Common myeloid progenitor, CD34-positive (primary cell): ENCODE data around the gene PER1.
"Not testable (repeated sequence)": the region's sequence is repeated elsewhere in the genome, so short reads cannot be mapped to it uniquely, and the experiment has no call there.

ENCODE experiments used
- CTCF ChIA-PET: fragments of 350-600 bp; sonication (Branson Sonifier 250); formaldehyde crosslinking; loops from one replicate; lab custom pipeline; 2021; ENCODE audit warnings: antibody characterized with exemption; lab: Charles Lee
- POLR2A ChIA-PET: fragments of 350-600 bp; sonication (Branson Sonifier 250); formaldehyde crosslinking; loops from one replicate; lab custom pipeline; 2021; ENCODE audit warnings: antibody characterized with exemption; lab: Charles Lee
- DNase-seq, 3 donors: peaks; one replicate each; pipeline versions ENCODE4 v3.0.0 to v3.0.0-alpha.2; 2013
- H3K27ac ChIP-seq, 2 experiments: 1 replicate in 1 of 2; 2 replicates in 1 of 2; pipeline ENCODE4 v1.7.0; 2013; ENCODE audit warnings: inconsistent platforms in 2 of 2, low read length in 2 of 2, mild to moderate bottlenecking in 2 of 2, low read depth in 1 of 2, moderate library complexity in 1 of 2; ENCODE audit not compliant: severe bottlenecking in 2 of 2, insufficient read depth in 1 of 2, poor library complexity in 1 of 2
- H3K27me3 ChIP-seq, 5 experiments: replicated peaks in 2 of 5; 1 replicate in 3 of 5; 2 replicates in 2 of 5; pipeline versions ENCODE4 v1.6.1 to v1.7.0; 2013; ENCODE audit warnings: low read length in 4 of 5, mild to moderate bottlenecking in 2 of 5, moderate library complexity in 2 of 5, inconsistent platforms in 1 of 5; ENCODE audit not compliant: insufficient read depth in 5 of 5, control insufficient read depth in 4 of 5
- H3K36me3 ChIP-seq, 4 experiments: 1 replicate in 2 of 4; 2 replicates in 2 of 4; pipeline versions ENCODE4 v1.6.1 to v1.7.0; 2013; ENCODE audit warnings: low read length in 3 of 4, control low read depth in 1 of 4, mild to moderate bottlenecking in 1 of 4; ENCODE audit not compliant: control insufficient read depth in 4 of 4, insufficient read depth in 4 of 4
- H3K4me1 ChIP-seq, 4 experiments: 1 replicate in 3 of 4; 2 replicates in 1 of 4; pipeline versions ENCODE4 v1.6.1 to v1.7.1; 2013; ENCODE audit warnings: low read length in 3 of 4, mild to moderate bottlenecking in 3 of 4, control low read depth in 1 of 4, inconsistent platforms in 1 of 4, moderate library complexity in 1 of 4; ENCODE audit not compliant: control insufficient read depth in 4 of 4, insufficient read depth in 4 of 4; ENCODE audit errors: control extremely low read depth in 1 of 4
- H3K4me3 ChIP-seq, 7 experiments: 1 replicate in 4 of 7; 2 replicates in 3 of 7; pipeline versions ENCODE4 v1.5.1 to v1.7.0; 2013; ENCODE audit warnings: mild to moderate bottlenecking in 7 of 7, low read length in 6 of 7, moderate library complexity in 6 of 7, inconsistent platforms in 2 of 7, low read depth in 2 of 7, control low read depth in 1 of 7; ENCODE audit not compliant: insufficient read depth in 4 of 7, control insufficient read depth in 1 of 7; ENCODE audit errors: extremely low read depth in 1 of 7
- H3K9me3 ChIP-seq, 5 experiments: 1 replicate in 4 of 5; 2 replicates in 1 of 5; pipeline versions ENCODE4 v1.6.1 to v1.7.1; 2013; ENCODE audit warnings: low read length in 4 of 5, mild to moderate bottlenecking in 2 of 5, inconsistent platforms in 1 of 5, low read depth in 1 of 5, moderate library complexity in 1 of 5; ENCODE audit not compliant: control insufficient read depth in 4 of 5, insufficient read depth in 2 of 5; ENCODE audit errors: control extremely low read depth in 1 of 5
- WGBS: methylation state at CpG from one replicate; pipeline ENCODE4 v1.1.5; 2013; ENCODE audit not compliant: insufficient coverage; 5-methylcytosine and 5-hydroxymethylcytosine counted together

The PER1 gene

GRCh38 chr17:8176998-8177731, 25.0 kb upstream of the PER1 start:
- Histone ChIP-seq H3K4me1 (peaks cover 8 to 42% (median 33%) of the 10 kb centered on the region in 4 experiments), H3K36me3 (no peaks in the 10 kb centered on the region), H3K4me3 (peak overlapping the region in 5 of 7 experiments; percentile 67 to 89 (median 79)), H3K27me3 (no peaks in the 10 kb centered on the region), H3K9me3 (no peaks in the 10 kb centered on the region), H3K27ac (peak overlapping the region in 1 of 2 experiments; percentile 81)
- no peak for DNase-seq
- POLR2A ChIA-PET = interaction anchor here (0.8 to 1.2 kb wide), 4 partner anchors 9 to 46 kb away, joined by 3 to 5 read pairs (median 4); no protein-coding TSS in a partner anchor
- CTCF ChIA-PET = interaction anchor here (1.0 to 1.5 kb wide), 2 partner anchors 16 to 46 kb away, joined by 3 to 4 read pairs; no protein-coding TSS in a partner anchor
- 95% methylated on average over 12 of the region's 19 CpGs for WGBS

DNA sequence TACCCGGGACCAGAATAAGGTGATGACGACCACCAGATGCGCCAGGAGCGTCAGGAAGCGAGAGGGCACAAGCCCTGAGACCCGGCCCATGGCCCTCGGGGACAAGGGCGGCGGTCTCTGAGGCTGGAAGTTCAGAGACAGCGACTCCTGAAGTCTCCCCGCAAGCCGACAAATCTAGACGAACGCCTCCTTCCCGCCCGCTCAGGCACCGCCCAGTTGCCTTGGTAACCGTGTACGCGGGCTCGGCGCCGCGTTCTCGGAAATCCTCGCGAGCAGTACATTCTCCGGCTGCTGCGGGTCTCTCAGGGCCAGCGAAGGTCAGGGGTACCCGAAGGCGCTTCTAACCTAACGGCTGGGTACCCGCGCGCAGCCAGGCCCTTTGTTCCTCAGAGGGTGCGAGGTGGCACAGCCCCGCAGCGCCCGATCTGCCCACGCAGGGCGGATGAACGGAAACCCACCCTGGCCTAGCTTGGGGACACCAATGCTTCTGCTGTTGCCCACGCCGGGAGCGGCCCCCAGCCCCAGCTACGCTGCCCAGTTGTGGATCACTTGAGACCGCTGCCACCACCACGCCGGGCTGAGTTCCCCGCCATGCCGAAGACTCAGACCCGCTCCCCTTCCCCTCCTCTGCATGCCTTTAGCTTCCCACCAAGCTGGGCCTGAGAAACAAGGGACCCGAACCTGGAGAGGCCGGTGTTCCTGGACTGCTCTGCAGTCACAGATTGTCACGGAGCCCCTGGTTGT, 24.2 kb upstream of the PER1 start, which contains the start of gene TMEM107:
Gene TMEM107, minus strand, starts transcription at position 184 of the 744 bp plus-strand sequence. Its CDS starts 94 bp downstream, at position 90.
- 3% methylated on average over 56 of the region's 56 CpGs for WGBS
- Histone ChIP-seq H3K9me3 (no peaks in the 10 kb centered on the region), H3K27ac (peak within 1 kb of the TSS; percentile 61 to 81), H3K4me1 (peaks cover 8 to 47% (median 33%) of the 10 kb centered on the region in 4 experiments), H3K27me3 (no peaks in the 10 kb centered on the region), H3K36me3 (no peaks in the 10 kb centered on the region), H3K4me3 (peak within 1 kb of the TSS; percentile 41 to 89 (median 76))
- ChIA-PET POLR2A (interaction anchor here (0.8 to 1.2 kb wide), 4 partner anchors 10 to 47 kb away, joined by 3 to 5 read pairs (median 4); no protein-coding TSS in a partner anchor), CTCF (interaction anchor here (1.0 to 1.5 kb wide), 2 partner anchors 15 to 47 kb away, joined by 3 to 4 read pairs; no protein-coding TSS in a partner anchor)
- peak; percentile 81 to 83 (median 82) for DNase-seq

DNA sequence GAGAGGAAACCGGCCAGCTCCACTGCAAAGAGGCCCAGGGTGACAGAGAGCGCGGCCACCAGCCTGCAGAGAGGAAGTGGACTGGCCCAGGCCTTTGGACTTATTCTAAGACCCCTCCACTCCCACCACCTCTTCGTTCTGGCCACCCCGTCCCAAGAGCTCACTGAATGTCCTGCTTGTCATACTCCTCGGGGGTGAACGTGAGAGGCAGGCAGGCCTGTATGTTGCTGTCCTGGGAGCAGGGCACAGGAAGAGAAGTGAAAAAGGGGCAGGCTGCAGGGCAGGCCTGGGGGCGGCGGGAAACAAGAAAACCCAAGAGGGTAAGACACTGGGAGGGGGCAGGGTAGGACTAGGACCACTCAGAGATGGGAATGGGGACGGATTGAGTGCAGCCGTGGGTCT, 23.6 kb upstream of the PER1 start:
- H3K4me1 ChIP-seq = peaks cover 8 to 47% (median 33%) of the 10 kb centered on the region in 4 experiments
- POLR2A ChIA-PET = interaction anchor here (0.9 to 1.2 kb wide), 3 partner anchors 10 to 47 kb away, joined by 3 to 5 read pairs (median 3); no protein-coding TSS in a partner anchor
- H3K27ac ChIP-seq = peak overlapping the region; percentile 33 to 81
- CTCF ChIA-PET = no interaction called here
- no peaks in the 10 kb centered on the region for H3K36me3 ChIP-seq
- H3K4me3 ChIP-seq = peak overlapping the region; percentile 41 to 89 (median 76)
- H3K27me3 ChIP-seq = no peaks in the 10 kb centered on the region
- no peak for DNase-seq
- WGBS = 18% methylated on average over 10 of the region's 11 CpGs
- no peaks in the 10 kb centered on the region for H3K9me3 ChIP-seq

DNA sequence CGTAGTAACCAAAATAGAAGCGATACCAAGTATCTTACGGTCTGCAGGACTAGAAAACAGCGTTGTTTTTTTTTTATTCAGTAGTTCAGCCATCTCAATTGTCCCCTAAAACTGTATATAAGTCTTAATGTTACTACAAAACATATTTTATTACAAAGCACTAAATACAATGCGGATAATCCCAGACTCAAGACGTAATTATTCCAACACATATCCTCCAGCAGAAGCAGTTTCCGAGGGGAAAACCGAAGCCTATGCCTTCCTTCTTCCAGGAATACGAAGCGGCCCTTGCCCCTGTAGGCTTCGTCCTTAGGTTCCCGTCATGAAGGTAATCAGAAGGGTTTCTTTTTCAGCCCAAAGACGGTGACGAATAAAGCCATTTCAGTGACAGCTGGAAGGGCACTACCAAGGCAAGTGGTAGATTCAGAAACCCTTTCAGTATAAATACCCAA, 21.7 kb upstream of the PER1 start:
- POLR2A ChIA-PET = interaction anchor here (0.6 to 2.6 kb wide), 26 partner anchors 8 to 837 kb away, joined by 3 to 47 read pairs (median 4); partner anchors contain the start of genes BORCS6, CNTROB, CTC1 and HES7

GRCh38 chr17:8173056-8173870, 21.1 kb upstream of the PER1 start:
- Histone ChIP-seq H3K27me3 (no peaks in the 10 kb centered on the region), H3K9me3 (no peaks in the 10 kb centered on the region), H3K36me3 (no peaks in the 10 kb centered on the region), H3K4me3 (peak overlapping the region in 6 of 7 experiments; percentile 63 to 97 (median 70)), H3K27ac (peak overlapping the region; percentile 100), H3K4me1 (peaks cover 8 to 47% (median 33%) of the 10 kb centered on the region in 4 experiments)
- 0% methylated on average over 15 of the region's 23 CpGs for WGBS
- ChIA-PET POLR2A (interaction anchor here (0.6 to 2.6 kb wide), 31 partner anchors 8 to 836 kb away, joined by 3 to 47 read pairs (median 4); partner anchors contain the start of genes BORCS6, CNTROB, CTC1 and HES7), CTCF (interaction anchor here (1.0 to 1.8 kb wide), 8 partner anchors 9 to 113 kb away, joined by 3 to 8 read pairs (median 4); no protein-coding TSS in a partner anchor)
- peak; percentile 96 to 98 (median 97) for DNase-seq

More for the DNA sequence above, 21.7 kb upstream of the PER1 start:
- H3K36me3 ChIP-seq = no peaks in the 10 kb centered on the region
- H3K27ac ChIP-seq = peak overlapping the region; percentile 100
- no peaks in the 10 kb centered on the region for H3K9me3 ChIP-seq
- no peak for DNase-seq
- H3K4me3 ChIP-seq = peak overlapping the region in 6 of 7 experiments; percentile 63 to 97 (median 70)
- H3K4me1 ChIP-seq = peaks cover 8 to 47% (median 33%) of the 10 kb centered on the region in 4 experiments
- H3K27me3 ChIP-seq = no peaks in the 10 kb centered on the region
- CTCF ChIA-PET = interaction anchor here (1.0 to 1.8 kb wide), 8 partner anchors 8 to 113 kb away, joined by 3 to 8 read pairs (median 4); no protein-coding TSS in a partner anchor
- WGBS = 18% methylated on average over 7 of the region's 14 CpGs

DNA sequence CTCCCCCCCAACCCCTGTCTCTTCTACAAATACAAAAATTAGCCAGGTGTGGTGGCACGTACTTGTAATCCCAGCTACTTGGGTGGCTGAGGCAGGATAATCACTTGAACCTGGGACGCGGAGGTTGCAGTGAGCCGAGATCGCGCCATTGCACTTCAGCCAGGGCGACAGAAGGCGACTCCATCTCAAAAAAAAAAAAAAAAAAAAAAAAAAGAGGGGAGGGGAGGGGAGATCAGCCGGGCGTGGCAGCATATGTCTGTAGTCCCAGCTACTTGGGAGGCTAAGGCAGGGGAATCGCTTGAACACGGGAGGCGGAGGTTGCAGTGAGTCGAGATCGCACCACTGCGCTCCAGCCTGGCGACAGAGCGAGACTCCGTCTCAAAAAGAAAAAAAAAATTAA, 18.0 kb upstream of the PER1 start:
- H3K9me3 ChIP-seq, DNase-seq, POLR2A ChIA-PET, H3K36me3 ChIP-seq, H3K4me3 ChIP-seq, H3K27me3 ChIP-seq, H3K27ac ChIP-seq: not testable (repeated sequence)
- WGBS = 98% methylated on average over 6 of the region's 19 CpGs
- peaks cover 6 to 26% (median 15%) of the 10 kb centered on the region in 4 experiments for H3K4me1 ChIP-seq
- CTCF ChIA-PET = interaction anchor here (1.0 to 1.5 kb wide), 2 partner anchors 11 to 27 kb away, joined by 3 to 5 read pairs; no protein-coding TSS in a partner anchor
